Prostate gland (tissue), 2 donors: ENCODE measurements around the gene MYRF.

Source experiments
- CTCF ChIP-seq, 4 experiments: fragments of 200-600 bp in 2 of 4; fragments of 450-650 bp in 2 of 4; sonication (generic) in 2 of 4; IDR thresholded peaks; 1 replicate in 3 of 4; 2 replicates in 1 of 4; pipeline ENCODE4 v1.5.1; 2016 to 2019; ENCODE audit warnings: antibody characterized with exemption in 4 of 4, mild to moderate bottlenecking in 2 of 4, moderate library complexity in 2 of 4
- POLR2A ChIP-seq: fragments of 450-650 bp; IDR thresholded peaks from one replicate; pipeline ENCODE4 v1.6.1; 2016; ENCODE audit warnings: antibody characterized with exemption, mild to moderate bottlenecking
- POLR2AphosphoS5 ChIP-seq: sonication (generic); formaldehyde crosslinking; IDR thresholded peaks from one replicate; pipeline ENCODE4 v1.6.1; 2017; ENCODE audit warnings: antibody characterized with exemption

GRCh38 chr11:61832207-61832606 lies 79.8 kb downstream of the MYRF start:
- TF ChIP-seq CTCF (IDR thresholded peaks at IDR 0.05) = no peak
- no peak for TF ChIP-seq POLR2A
- TF ChIP-seq POLR2AphosphoS5 = no peak
